Measurements from ENCODE around the gene GSX1. TPM values are rescaled to one million over a fixed set of nuclear protein-coding genes. Genes with fewer than 3 reads are reported as not detected.

The GSX1 gene
- total and polyA plus RNA-seq, 9 of the 15 experiments (the other 6 are each of a cell fraction or from before 2014, with no cell fraction given): not detected

- Histone ChIP-seq H3K9me3 (replicated peaks; ENCODE audit: control insufficient read depth, insufficient read depth, low read depth, low read length) (no peaks in the 10 kb centered on the region), H3K9ac (ENCODE audit: insufficient read depth in 1 of 2, low read depth in 2 of 2, low read length in 2 of 2) (no peak overlapping the region), H3K79me2 (ENCODE audit: control insufficient read depth, insufficient read depth, low read length) (no peaks in the 10 kb centered on the region), H3K9me1 (ENCODE audit: control insufficient read depth, insufficient read depth, low read length) (no peaks in the 10 kb centered on the region), H3K27ac (ENCODE audit: extremely low read depth, low read depth, low read length) (no peak overlapping the region), H4K20me1 (replicated peaks; ENCODE audit: control insufficient read depth, insufficient read depth, low read length) (no peaks in the 10 kb centered on the region), H3K4me2 (ENCODE audit: insufficient read depth, low read length) (no peak overlapping the region), H3K27me3 (ENCODE audit: control insufficient read depth in 2 of 2, insufficient read depth in 2 of 2, low read length in 2 of 2) (no peaks in the 10 kb centered on the region), H3K4me1 (replicated peaks in 1 of 2; ENCODE audit: control insufficient read depth in 2 of 2, insufficient read depth in 2 of 2, low read length in 2 of 2) (no peaks in the 10 kb centered on the region), H2AFZ (ENCODE audit: low read depth, low read length) (no peak overlapping the region), H3K36me3 (ENCODE audit: control insufficient read depth, insufficient read depth, low read length) (no peaks in the 10 kb centered on the region), H3K4me3 (no peak overlapping the region)
- intact Hi-C loops (cut with micrococcal nuclease) (no loop called here), in situ Hi-C loops (cut with MboI) (loop anchor here (25.0 kb wide), 1 partner anchor 905 kb away; no protein-coding TSS in a partner anchor)
- ChIA-PET POLR2A (no interaction called here), CTCF (ENCODE audit: low intra/inter-chr PET ratio) (no interaction called here)
- 0% methylated on average over 1 of the region's 2 CpGs for WGBS (ENCODE audit: insufficient coverage, low coverage, missing lambda C conversion rate)
- no TSS peak for BruUV-seq (replicated peaks)
- DNase-seq (ENCODE audit: extremely low read depth in 1 of 4, low spot score in 3 of 4) (no peak), FAIRE-seq (no peak), ATAC-seq (no peak)
- TF ChIP-seq TCF7L2 (IDR thresholded peaks at IDR 0.05; ENCODE audit: low read depth, low read length) (no peak), ZKSCAN8 (CRISPR knock-in tag; IDR thresholded peaks at IDR 0.05) (no peak), NCOA4 (IDR thresholded peaks at IDR 0.05; ENCODE audit: partially characterized antibody) (no peak), ZNF644 (tag; IDR thresholded peaks at IDR 0.05; ENCODE audit: low read depth) (no peak), PREB (CRISPR knock-in tag; IDR thresholded peaks at IDR 0.05) (no peak), MYBL2 (IDR thresholded peaks at IDR 0.05; ENCODE audit: low read depth) (no peak), MYBL2 (CRISPR knock-in tag; IDR thresholded peaks at IDR 0.05; ENCODE audit: borderline replicate concordance) (no peak), E4F1 (CRISPR knock-in tag; IDR thresholded peaks at IDR 0.05; ENCODE audit: borderline replicate concordance) (no peak), BMI1 (IDR thresholded peaks at IDR 0.05; ENCODE audit: low read length) (no peak), MIER1 (IDR thresholded peaks at IDR 0.05; ENCODE audit: low read depth) (no peak), CREBBP (IDR thresholded peaks at IDR 0.05; ENCODE audit: low read depth, low read length) (no peak), MTA2 (IDR thresholded peaks at IDR 0.05; ENCODE audit: low read depth) (no peak), FOXA3 (CRISPR knock-in tag; conservative IDR thresholded peaks at IDR 0.05 in 1 of 2, IDR thresholded peaks at IDR 0.05 in 1 of 2) (no peak), UBTF (IDR thresholded peaks at IDR 0.05; ENCODE audit: borderline replicate concordance in 1 of 2, low read depth in 2 of 2, low read length in 2 of 2) (no peak)
Observed at GRCh38 chr13:27842571-27842970, 50.3 kb downstream of the GSX1 start.

Data from K562 (cell line).